HTR-8/SVneo (cell line): Measurements from ENCODE around the gene CDH4.

Source experiments
- DNase-seq: peaks from one replicate; pipeline ENCODE4 v3.0.0; 2011; ENCODE audit warnings: low spot score, mixed read lengths; ENCODE audit not compliant: insufficient read length
- FAIRE-seq: peaks from 2 replicates; lab custom pipeline; 2011; peaks lifted over from hg19 to GRCh38; lab: Jason Lieb, UNC

CDH4 gene

DNA sequence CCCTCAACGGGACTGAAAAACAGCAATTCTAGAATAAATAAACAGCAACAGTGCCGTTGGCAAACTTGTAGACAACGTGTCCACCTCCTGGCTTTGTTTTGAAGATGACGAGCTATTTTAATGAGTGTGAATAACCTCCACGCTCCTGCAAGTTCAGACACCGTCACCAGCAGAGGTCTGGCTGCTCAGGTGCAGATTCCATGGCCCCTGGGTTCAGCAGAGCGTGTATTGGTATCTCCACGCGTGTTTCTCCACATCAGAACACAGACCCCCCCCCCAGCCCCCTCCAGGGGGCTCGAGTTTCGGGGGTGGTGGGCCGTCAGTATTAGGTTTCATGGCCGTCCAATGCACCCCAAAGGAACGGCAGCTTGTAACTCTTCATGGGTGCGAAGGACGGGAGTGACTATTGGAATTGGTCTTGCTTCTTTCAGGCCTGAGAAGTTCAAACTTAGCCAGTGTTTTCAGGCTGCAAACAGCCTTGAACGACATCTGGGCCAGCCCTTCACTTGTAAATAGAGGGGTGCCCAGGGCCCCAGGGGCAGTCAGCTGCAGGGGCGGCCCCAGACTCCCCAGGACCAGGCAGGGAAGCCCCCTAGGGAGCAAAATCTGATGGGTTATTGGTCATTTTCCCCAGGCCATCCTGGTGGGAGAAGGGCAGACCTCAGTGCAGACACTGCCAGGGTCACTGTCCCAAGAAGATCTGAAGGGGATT, 505.1 kb downstream of the CDH4 start:
- FAIRE-seq (peak; percentile 46), DNase-seq (no peak)

DNA sequence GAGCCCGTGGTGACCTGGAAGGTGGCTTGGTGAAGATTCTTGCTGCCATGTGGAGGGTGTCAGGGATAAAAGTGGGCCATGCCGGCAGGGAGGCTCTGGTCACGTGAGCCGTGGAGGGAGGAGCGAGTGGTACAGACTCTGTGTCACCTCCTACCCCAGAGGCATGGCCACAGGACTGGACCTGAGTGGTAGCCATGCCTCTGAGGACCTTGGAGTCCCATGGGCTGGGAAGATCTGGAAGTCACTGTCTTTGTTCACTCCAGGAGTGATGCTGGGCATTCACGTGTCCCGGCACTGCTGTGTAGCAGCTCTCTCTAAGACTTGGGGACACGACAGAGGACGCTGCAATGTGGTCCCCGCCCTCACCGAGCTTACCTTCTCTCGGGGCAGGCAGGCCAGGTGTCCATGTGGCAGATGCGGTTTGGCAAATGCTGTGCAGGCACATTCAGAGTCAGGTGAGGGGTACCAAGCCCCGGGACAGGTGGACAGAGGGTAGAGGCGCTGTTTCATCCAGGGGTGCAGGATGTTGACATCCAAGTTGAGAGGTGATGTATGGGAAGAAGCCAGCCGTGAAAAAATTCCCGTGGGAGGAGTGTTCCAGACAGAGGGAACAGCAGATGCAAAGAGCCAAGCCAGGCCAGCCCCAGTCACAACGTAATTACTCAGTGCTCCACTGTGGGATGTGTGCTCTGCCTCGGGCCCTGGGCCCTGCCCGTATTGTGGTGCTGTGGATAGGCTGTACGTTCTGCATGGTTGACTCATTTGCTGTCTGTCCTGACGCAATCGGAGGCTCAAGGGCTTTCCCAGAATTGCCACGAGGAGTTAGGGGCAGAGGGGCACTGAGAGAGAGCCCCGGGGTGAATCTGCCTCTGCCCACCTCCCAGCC, 505.9 kb downstream of the CDH4 start:
- DNase-seq = no peak
- FAIRE-seq = peak; percentile 80

DNA sequence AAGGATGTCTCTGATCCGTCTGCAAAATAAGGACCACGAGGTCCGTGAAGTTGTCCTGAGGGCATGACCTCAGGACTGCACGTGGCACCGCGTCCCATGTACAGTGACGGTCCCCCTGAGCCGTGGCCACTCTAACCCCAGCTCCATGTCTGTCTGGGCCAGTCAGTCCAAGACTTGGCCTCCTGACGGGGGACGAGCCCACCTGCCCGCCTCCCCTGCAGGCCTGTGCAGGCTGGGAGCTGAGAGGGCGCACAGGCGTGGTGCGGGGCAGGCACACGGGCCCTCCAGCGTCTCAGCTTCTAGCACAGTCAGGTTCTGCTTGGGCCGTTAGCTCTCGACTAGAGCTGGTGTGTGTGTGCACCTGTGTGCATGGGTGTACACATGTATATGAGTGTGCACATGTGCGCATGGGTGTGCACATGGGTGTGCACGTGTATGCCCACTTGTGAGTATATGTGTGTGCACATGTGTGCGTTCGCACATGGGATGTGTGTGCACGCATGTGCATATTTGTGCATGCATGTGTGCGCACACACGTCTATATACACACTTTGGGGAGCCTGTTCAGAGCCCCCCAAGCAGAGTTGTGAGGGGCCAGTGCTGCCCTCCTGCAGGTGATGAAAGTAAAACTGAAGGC, 506.6 kb downstream of the CDH4 start:
- FAIRE-seq (peak; percentile 98), DNase-seq (no peak)

DNA sequence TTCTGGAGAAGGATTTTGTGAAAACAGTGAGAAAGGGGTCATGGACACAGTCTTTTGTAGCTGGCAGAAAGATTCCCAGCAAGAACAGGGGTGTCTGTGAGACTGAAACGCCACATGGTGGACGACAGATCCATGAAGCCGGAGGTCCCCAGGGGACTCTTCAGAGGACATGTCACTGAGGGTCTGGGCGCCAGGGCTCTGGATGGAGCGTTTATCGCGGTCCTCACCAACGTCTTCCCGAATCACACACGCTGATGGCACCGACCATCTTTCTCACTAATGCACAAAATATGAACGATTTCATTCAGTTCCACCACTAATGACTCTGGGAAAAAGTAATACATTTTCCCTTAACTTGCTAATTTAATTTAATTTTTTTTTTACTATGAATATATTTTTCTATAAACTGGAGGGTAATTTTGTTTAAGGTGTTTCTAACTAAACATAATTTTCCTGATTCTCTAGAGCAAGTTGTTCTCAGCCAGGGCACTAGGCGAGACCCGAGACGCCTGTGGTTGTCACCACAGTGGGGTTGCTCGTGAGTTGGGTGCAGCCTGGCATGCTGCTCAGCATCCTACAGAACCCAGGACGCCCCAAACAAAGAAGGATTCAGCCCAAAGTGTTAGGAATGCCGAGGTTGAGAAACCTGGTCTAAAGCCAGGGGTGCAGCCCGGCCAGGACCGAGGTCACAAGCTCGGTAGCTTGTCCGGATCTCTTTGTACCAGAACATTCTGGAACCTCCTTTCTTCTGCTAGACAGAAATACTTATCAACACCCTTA, 507.4 kb downstream of the CDH4 start:
- DNase-seq (no peak), FAIRE-seq (no peak)

DNA sequence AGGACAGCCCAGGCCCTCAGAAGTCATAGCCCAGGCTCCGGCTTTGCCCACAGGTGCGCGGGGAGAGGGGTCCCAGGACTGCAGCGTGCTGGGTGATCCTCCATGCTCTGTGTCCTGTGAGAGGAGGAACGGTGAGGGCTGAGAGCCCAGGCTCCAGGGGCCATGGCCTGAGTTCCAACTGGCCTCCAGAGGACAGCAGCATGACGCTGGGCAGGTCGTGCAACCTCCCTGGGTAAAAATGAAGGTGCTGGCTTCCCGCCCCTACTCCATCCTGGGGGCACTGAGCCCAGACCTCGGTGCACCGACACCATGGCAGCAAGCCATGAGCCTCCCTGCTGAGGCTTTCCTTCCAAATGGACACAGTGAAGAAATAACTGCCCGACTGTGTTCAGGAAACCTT, 508.3 kb downstream of the CDH4 start:
- FAIRE-seq (peak; percentile 55), DNase-seq (no peak)

DNA sequence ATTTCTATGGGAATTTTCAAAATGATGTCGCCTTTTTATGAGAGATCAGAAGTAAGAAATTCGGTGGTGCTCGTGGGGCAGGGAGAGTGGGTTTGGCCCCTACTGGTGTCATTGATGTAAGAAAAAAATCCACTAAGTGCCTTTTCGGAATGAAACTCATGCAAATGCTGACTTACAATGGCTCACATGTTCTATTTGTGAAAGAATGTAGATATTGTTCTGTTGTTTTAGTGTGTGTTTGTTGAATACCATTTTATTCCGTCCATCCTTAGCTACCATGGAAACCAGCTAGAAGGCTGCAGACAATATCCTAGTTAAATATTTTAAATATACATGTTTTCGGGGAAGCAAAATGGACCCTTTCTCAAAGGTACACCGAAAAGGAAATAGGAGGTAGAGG, 508.7 kb downstream of the CDH4 start:
- FAIRE-seq (no peak), DNase-seq (no peak)

DNA sequence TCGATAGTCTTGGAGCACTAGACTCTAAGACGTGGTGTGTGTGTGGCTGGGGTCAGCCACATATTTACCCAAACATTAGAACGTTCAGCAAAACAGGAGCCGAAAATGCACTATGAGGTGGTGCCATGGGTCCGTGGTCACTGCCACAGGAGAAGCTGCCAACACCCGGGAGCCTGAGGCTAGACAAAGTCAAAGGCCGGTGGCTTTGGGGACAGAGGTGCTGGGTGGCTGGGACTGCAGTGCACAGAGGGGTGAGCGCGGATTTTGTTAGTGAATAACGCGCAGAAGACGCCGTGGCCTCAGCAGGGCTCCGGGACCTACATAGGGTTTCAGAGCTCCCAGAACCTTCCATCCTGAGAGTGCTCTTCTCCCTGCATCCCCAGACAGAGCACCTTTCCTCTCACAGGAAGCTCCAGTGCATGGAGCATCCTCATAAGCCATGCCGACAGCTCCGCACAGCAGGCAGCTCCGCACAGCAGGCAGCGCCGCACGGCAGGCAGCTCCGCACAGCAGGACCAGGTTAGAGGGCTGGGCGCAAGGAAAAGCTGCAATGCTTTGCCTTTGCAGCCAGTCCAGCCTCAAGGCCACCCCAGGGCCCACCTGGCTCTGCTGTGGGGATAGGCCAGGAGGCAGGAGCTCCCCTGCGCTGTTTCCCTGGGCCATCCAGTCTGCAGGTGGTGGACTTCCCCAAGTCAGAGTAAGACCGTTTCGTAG, 509.5 kb downstream of the CDH4 start:
- no peak for DNase-seq
- FAIRE-seq = no peak

DNA sequence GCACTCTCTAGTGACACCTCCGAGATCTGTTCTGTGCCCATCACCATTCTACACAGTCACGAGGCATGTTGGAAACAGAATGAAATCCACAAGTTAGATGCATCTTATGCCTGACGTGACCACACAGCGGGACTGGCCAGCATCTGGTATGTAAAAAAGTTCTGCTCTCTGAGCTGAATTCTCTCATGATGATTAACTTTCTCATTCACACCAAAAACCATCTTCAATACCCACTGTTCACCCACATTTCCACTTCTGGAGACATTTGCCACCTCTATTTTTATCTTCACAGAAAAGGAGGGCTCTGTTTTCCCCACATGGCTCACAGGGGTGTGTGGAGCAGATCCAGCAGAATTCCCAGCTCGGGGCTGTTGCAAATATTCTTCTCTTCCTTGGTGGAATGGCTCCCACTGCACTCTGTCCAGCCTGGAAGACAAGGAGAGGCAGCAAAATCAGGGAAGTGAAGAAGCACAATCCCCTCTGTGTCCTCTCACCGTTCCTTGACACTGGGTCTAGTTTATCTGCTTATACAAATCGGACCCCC, 510.2 kb downstream of the CDH4 start:
- peak; percentile 59 for FAIRE-seq
- DNase-seq = no peak

DNA sequence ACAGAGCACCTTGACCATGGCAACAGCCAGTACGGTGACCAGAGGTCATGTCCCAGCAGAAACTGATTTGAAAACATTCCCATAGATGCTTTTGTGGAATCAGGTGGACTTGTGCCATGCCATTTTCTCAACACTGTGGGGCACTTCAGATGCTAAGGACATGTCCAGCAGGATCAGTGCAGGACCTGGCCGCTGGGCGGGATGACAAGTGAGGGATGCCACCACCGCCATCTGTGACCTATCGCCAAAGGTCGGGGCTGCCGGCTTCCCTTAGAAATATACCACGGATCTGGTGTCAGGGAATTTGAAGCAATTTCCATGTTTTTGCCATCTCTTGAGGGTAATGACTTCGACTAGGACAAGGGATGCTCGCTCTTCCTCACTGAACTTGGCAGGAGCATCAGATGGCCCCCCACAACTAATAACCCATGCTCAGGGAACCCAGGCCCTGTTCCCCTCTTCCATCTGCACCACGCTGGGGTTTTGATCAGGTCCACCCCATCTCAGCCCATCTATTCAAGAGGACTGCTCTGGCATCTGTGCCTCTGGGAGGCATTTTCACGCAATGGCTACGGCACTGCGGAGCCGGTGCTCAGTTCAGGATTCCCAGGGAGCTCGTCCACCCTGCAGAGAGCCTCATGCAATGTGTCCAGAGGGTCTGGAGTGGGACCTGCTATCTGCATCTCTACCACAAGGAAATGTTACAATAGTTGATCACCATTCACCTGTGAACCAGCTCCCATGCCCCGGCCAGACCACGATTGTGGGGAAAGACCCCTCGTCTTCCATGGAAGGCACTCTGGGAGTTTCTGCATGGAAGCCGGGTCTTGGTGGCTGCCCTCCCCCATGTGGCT, 511.1 kb downstream of the CDH4 start:
- DNase-seq (no peak), FAIRE-seq (no peak)

DNA sequence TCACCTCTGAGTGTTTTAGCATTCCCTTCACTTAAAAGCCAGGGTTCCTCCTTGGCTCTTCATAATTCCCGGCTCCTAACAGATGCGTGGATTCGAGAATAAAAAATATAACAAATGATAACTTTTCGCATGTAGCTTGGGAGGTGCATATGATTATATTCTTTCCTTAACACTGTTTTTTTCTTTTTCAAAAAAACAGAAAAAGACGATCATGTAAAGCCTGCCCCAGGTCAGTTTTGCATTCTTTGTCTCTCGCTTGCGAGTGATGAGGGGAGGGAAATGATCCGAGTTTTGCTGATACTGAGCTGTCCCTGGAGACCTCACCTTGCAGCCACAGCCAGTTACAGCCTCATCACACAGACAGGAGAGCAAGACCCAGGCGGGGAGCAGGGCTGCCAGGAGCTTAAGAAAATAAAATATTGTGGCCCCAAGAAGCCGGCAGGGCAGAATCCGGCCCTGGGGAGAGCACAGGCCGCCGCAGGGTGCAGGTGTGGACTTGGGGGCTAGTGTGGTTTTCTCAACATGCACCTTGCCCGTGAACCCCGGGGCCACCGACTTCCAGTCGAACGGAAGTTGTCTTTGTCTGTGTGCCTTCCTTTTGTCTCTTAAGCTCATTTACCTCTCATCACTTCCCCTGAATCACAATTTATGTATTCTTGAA, 511.8 kb downstream of the CDH4 start:
- DNase-seq = no peak
- no peak for FAIRE-seq

DNA sequence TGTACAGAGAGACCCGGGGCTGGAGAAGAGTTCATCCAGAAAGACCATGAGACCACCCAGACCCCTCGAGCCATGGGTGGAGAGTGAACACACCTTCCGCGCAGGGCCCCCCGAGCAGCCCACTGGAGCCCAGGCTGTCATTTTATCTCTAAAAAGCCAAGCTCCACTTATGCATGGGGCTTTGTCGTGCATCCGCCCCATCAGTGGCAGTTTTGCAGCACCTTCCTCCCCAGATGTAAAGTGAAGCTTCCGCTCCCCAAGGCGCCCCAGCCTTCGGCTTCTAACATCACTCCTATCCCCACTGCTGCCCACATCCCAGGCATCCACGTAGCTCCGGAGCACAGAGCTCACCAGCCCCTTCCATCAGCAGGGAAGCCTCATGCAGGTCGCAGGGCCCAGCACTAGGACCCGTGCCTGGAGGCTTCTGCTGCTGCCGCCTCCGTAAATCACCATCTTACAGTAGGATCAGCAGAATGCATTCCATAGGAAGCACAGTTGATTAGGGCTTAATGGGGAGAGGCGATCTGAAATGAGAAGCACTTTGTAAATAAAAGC, 512.5 kb downstream of the CDH4 start:
- FAIRE-seq = no peak

DNA sequence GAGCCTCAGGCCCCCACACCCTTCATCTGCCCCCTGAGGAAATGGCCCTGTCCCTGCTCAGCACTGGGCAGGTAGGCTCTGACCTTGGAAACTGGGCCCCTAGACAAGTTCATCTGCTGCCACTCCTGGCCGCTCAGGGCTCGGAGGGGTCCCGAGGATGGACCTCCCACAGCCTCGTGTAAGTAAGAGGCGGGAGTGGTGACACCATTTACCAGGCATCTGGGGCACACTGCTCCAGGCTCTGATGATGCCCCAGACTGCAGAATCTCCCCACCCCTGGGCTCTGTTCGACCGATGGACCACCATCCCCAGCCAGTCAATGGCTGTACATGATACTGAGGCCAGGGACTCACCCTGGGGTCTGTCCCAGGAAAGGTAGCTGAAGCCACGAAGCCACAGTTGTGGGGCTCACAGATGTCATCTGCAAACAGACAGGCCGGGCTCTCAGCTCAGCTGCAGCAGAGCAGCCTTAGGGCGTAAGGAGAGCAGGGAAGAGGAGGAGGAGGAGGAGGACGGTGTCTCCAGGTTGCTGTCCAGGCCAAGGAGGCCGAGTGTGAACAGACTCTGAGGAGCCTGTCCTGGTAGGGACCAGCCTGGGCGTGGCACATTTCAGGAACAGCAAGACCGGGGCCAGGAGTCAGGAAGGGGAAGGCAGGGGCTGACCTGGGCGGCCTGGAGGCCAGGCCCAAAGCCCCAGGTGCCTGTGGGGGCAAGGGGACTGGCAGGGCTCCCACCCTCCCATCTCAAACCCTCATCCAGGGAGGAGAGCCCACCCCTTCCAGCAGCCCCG, 513.2 kb downstream of the CDH4 start:
- no peak for DNase-seq
- no peak for FAIRE-seq

More for the DNA sequence above, 512.5 kb downstream of the CDH4 start:
- DNase-seq = no peak

DNA sequence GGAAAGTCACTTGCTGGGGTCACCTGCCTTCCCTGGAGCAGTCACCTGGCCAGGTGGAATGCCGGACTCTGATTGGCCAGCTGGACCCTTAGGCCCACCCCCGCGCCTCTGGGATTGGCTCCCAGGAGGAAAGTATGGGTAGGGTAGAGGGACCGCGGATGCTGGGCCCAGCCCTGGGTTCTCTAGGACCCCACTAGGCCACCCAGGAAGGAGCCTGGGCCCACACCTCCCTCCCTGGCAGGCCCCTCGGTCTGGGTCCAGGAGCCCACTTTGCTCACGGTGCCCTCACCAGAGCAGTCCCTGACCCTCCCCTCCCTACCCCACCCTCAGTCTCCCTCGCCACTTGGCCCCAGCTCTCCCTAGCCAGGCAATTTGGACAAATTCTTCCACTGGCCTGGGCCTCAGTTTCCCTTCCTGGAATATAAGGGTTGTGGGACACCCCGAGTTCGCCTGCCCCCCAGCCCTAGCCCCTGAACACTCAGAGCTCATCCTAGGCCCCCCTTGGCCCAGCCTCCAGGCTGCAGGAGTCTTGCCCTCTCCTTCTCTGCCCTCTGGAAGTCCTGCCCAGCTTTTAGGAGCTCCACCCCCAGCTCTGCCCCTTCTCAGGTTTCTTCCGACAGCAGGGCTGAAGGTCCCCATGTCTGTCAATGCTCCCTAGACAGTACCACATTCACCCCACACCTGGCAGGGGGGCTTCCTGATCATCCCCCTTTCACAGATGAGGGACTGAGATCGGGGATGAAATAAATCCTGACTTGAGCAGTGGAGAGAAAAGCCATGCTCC, 514.0 kb downstream of the CDH4 start:
- peak; percentile 60 for FAIRE-seq
- DNase-seq = no peak

DNA sequence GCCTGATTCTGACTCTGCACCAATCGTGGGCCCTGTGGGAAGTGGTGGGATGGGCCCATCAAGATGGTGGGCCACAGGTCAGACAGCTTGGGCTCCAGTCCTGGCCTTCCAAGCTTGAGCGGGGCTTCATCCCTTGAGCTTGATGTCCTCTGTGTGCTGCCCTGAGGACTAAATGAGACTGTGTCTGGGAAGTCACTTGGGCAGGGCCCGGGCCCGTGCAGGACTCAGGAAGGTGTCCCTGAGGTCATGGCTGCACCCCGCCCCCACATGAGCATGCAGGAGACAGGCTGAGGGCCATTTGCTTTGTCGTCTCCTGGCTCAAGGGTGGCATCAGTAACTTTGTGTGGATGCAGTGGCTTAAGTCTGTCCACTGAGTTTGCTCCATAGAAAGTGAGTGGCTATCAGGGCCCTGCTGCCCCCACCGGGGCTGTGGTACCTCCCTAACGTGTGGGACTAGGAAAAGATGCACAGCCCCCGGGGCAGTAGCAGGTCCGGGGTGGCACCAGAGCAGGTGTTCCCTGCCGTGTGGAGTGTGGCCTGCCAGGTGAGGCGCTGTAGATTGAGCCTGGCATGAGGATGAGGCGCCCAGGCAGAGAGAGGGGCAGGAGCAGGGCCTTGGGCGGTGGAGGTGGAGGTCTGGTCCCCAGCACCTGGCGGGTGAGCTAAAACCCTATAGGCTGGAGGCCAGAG, 515.0 kb downstream of the CDH4 start:
- FAIRE-seq (no peak), DNase-seq (no peak)

DNA sequence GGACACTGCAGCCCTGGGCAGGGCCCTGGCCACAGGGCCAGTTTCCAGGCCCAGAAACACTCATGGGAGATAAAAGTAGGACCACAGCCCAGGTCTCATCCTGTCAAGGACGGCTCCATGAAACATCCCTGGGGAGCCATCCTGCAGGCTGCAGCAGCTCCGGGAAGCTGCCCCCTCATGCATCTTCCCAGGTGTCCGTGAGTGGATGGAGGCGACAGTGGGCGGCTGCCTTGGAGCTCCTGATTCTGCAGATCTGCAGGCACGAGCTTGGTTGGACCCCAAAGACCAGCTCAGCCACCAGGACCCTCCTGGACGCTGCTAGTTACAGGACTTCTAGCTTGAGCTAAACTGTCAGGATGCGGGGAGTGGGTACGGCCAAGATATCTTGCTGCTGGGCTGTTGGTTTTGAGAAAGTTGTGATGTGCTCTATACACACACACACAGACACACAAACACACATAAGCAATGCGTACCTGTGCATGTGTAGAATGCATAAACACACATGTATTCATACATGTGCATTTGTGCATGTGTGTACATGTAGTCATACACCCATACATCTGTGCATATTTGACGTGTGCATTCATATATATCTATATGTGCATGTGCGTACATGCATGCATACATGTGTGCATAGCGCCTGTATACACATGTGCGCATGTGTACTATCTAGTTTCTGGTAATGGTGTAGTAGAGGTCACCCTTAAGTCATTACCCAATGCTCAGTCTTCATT, 515.9 kb downstream of the CDH4 start:
- FAIRE-seq (peak; percentile 98), DNase-seq (no peak)
